Measurements from ENCODE around the gene SDHA. TPM values are rescaled to one million over a fixed set of nuclear protein-coding genes. Genes with fewer than 3 reads are reported as not detected.
"Not testable (repeated sequence)": the region's sequence is repeated elsewhere in the genome, so short reads cannot be mapped to it uniquely, and the experiment has no call there.

The SDHA gene
- total RNA-seq, 1 experiment from 2014 or later = 134 TPM

- H3K4me1 ChIP-seq (ENCODE audit: control insufficient read depth in 1 of 2, insufficient read depth in 2 of 2, low read length in 2 of 2); H3K79me2 ChIP-seq (ENCODE audit: insufficient read depth, low read length); H4K20me1 ChIP-seq (ENCODE audit: insufficient read depth); H3K9me2 ChIP-seq (ENCODE audit: insufficient read depth); RAD21 ChIA-PET (ENCODE audit: low non-redundant PET in 1 of 2, low total read pairs in 2 of 2, uncharacterized antibody in 2 of 2, unreplicated experiment in 2 of 2); H3K9ac ChIP-seq (ENCODE audit: low read length); DNase-seq (ENCODE audit: low read depth, low spot score); CTCF ChIA-PET; H3K4me3 ChIP-seq (replicated peaks in 1 of 2; ENCODE audit: low read depth in 1 of 2, low read length in 2 of 2); BruUV-seq (replicated peaks); ATAC-seq; H3K27ac ChIP-seq (ENCODE audit: low read depth, low read length); H3K9me3 ChIP-seq (ENCODE audit: control insufficient read depth in 1 of 2, insufficient read depth in 1 of 2, low read depth in 1 of 2, low read length in 2 of 2); H3K4me2 ChIP-seq (ENCODE audit: low read length); H3K27me3 ChIP-seq (ENCODE audit: insufficient read depth, low read length); intact Hi-C loops (cut with micrococcal nuclease); H2AFZ ChIP-seq (ENCODE audit: low read depth, low read length, poor library complexity, severe bottlenecking); POLR2A ChIA-PET: not testable (repeated sequence)
- H3K36me3 ChIP-seq (ENCODE audit: control insufficient read depth in 1 of 2, insufficient read depth in 2 of 2, low read length in 2 of 2) = peaks cover 18 to 24% of the 10 kb centered on the region in 2 experiments
Measured at GRCh38 chr5:240550-240949, 22.4 kb downstream of the SDHA start.

GRCh38 chr5:241045-241669 lies 23.0 kb downstream of the SDHA start:
- H4K20me1 ChIP-seq (ENCODE audit: insufficient read depth); H3K9ac ChIP-seq (ENCODE audit: low read length); H3K4me2 ChIP-seq (ENCODE audit: low read length); H3K4me3 ChIP-seq (replicated peaks in 1 of 2; ENCODE audit: low read depth in 1 of 2, low read length in 2 of 2); RAD21 ChIA-PET (ENCODE audit: low non-redundant PET in 1 of 2, low total read pairs in 2 of 2, uncharacterized antibody in 2 of 2, unreplicated experiment in 2 of 2); H3K79me2 ChIP-seq (ENCODE audit: insufficient read depth, low read length); POLR2A ChIA-PET; intact Hi-C loops (cut with micrococcal nuclease); H3K9me3 ChIP-seq (ENCODE audit: control insufficient read depth in 1 of 2, insufficient read depth in 1 of 2, low read depth in 1 of 2, low read length in 2 of 2); DNase-seq (ENCODE audit: low read depth, low spot score); BruUV-seq (replicated peaks); H3K9me2 ChIP-seq (ENCODE audit: insufficient read depth); CTCF ChIA-PET; H3K27ac ChIP-seq (ENCODE audit: low read depth, low read length); H3K4me1 ChIP-seq (ENCODE audit: control insufficient read depth in 1 of 2, insufficient read depth in 2 of 2, low read length in 2 of 2); ATAC-seq; H2AFZ ChIP-seq (ENCODE audit: low read depth, low read length, poor library complexity, severe bottlenecking); H3K27me3 ChIP-seq (ENCODE audit: insufficient read depth, low read length): not testable (repeated sequence)
- peaks cover 17 to 24% of the 10 kb centered on the region in 2 experiments for H3K36me3 ChIP-seq (ENCODE audit: control insufficient read depth in 1 of 2, insufficient read depth in 2 of 2, low read length in 2 of 2)

GRCh38 chr5:243683-244367 lies 25.7 kb downstream of the SDHA start:
- H3K27ac ChIP-seq (ENCODE audit: low read depth, low read length); CTCF ChIA-PET; BruUV-seq (replicated peaks); H2AFZ ChIP-seq (ENCODE audit: low read depth, low read length, poor library complexity, severe bottlenecking); H3K79me2 ChIP-seq (ENCODE audit: insufficient read depth, low read length); POLR2A ChIA-PET; DNase-seq (ENCODE audit: low read depth, low spot score); H3K4me2 ChIP-seq (ENCODE audit: low read length); RAD21 ChIA-PET (ENCODE audit: low non-redundant PET in 1 of 2, low total read pairs in 2 of 2, uncharacterized antibody in 2 of 2, unreplicated experiment in 2 of 2); H3K4me3 ChIP-seq (replicated peaks in 1 of 2; ENCODE audit: low read depth in 1 of 2, low read length in 2 of 2); H4K20me1 ChIP-seq (ENCODE audit: insufficient read depth); H3K9me2 ChIP-seq (ENCODE audit: insufficient read depth); intact Hi-C loops (cut with micrococcal nuclease); H3K9me3 ChIP-seq (ENCODE audit: control insufficient read depth in 1 of 2, insufficient read depth in 1 of 2, low read depth in 1 of 2, low read length in 2 of 2); ATAC-seq; H3K4me1 ChIP-seq (ENCODE audit: control insufficient read depth in 1 of 2, insufficient read depth in 2 of 2, low read length in 2 of 2); H3K9ac ChIP-seq (ENCODE audit: low read length); H3K27me3 ChIP-seq (ENCODE audit: insufficient read depth, low read length): not testable (repeated sequence)
- peaks cover 17 to 37% of the 10 kb centered on the region in 2 experiments for H3K36me3 ChIP-seq (ENCODE audit: control insufficient read depth in 1 of 2, insufficient read depth in 2 of 2, low read length in 2 of 2)

GRCh38 chr5:245717-246116 lies 27.6 kb downstream of the SDHA start:
- ATAC-seq; H3K27ac ChIP-seq (ENCODE audit: low read depth, low read length); H3K4me2 ChIP-seq (ENCODE audit: low read length); CTCF ChIA-PET; H3K9me3 ChIP-seq (ENCODE audit: control insufficient read depth in 1 of 2, insufficient read depth in 1 of 2, low read depth in 1 of 2, low read length in 2 of 2); DNase-seq (ENCODE audit: low read depth, low spot score); H3K9me2 ChIP-seq (ENCODE audit: insufficient read depth); H3K9ac ChIP-seq (ENCODE audit: low read length); H2AFZ ChIP-seq (ENCODE audit: low read depth, low read length, poor library complexity, severe bottlenecking); POLR2A ChIA-PET; H3K4me1 ChIP-seq (ENCODE audit: control insufficient read depth in 1 of 2, insufficient read depth in 2 of 2, low read length in 2 of 2); H3K4me3 ChIP-seq (replicated peaks in 1 of 2; ENCODE audit: low read depth in 1 of 2, low read length in 2 of 2); intact Hi-C loops (cut with micrococcal nuclease); H3K79me2 ChIP-seq (ENCODE audit: insufficient read depth, low read length); RAD21 ChIA-PET (ENCODE audit: low non-redundant PET in 1 of 2, low total read pairs in 2 of 2, uncharacterized antibody in 2 of 2, unreplicated experiment in 2 of 2); BruUV-seq (replicated peaks); H4K20me1 ChIP-seq (ENCODE audit: insufficient read depth); H3K27me3 ChIP-seq (ENCODE audit: insufficient read depth, low read length): not testable (repeated sequence)
- H3K36me3 ChIP-seq (ENCODE audit: control insufficient read depth in 1 of 2, insufficient read depth in 2 of 2, low read length in 2 of 2) = peaks cover 14 to 32% of the 10 kb centered on the region in 2 experiments

Measured in HCT116 (cell line).